HCT116 (cell line): ENCODE measurements around the gene HCN1. TPM values are rescaled to one million over a fixed set of nuclear protein-coding genes. Genes with fewer than 3 reads are reported as not detected.

Experiments used
- ATAC-seq: fragments of 200-7000 bp; cut with Tn5 transposase; 2 replicates; pipeline ENCODE4 v1.9.1; 2020; ENCODE audit warnings: mild to moderate bottlenecking, moderate library complexity
- BruUV-seq: library from RNA; stranded (reverse); fragments of 400-500 nt; replicated peaks from 2 replicates; lab custom pipeline; 2021; lab: Mats Ljungman, UMichigan
- CTCF ChIA-PET: fragments of 300-600 bp; sonication (Branson Sonifier 250); formaldehyde crosslinking; loops from one replicate; lab custom pipeline; 2021; ENCODE audit warnings: antibody characterized with exemption; lab: Charles Lee
- POLR2A ChIA-PET: fragments of 300-600, 350-600 bp; sonication (Branson Sonifier 250); formaldehyde crosslinking; loops from one replicate; lab custom pipeline; 2021; ENCODE audit warnings: antibody characterized with exemption; lab: Charles Lee
- RAD21 ChIA-PET, 2 experiments: fragments of 300-600 bp; sonication (Branson Sonifier 250); formaldehyde crosslinking; loops; one replicate each; lab custom pipeline; 2023; ENCODE audit warnings: low total read pairs in 2 of 2; ENCODE audit not compliant: uncharacterized antibody in 2 of 2, unreplicated experiment in 2 of 2, low non-redundant PET in 1 of 2; lab: Charles Lee
- DNase-seq: peaks from one replicate; pipeline ENCODE4 v3.0.0-alpha.2; 2010; ENCODE audit warnings: low read depth, low spot score
- H2AFZ ChIP-seq: fragments of 200-600 bp; shearing (Covaris generic), sonication (generic); 2 replicates; pipeline ENCODE4 v1.6.1; 2017; ENCODE audit warnings: low read depth, mixed run types, mixed read lengths, antibody characterized with exemption, low read length; ENCODE audit not compliant: poor library complexity, severe bottlenecking
- H3K27ac ChIP-seq: 2 replicates; pipeline ENCODE4 v1.5.1; 2012; ENCODE audit warnings: low read depth, low read length
- H3K27me3 ChIP-seq: fragments of 200-600 bp; sonication (generic); 2 replicates; pipeline ENCODE4 v1.6.1; 2016; ENCODE audit warnings: mixed run types, low read length, mixed read lengths; ENCODE audit not compliant: insufficient read depth
- H3K36me3 ChIP-seq, 2 experiments: fragments of 200-500 bp in 1 of 2; fragments of 200-600 bp in 1 of 2; sonication (Bioruptor generic) in 1 of 2; sonication (generic) in 1 of 2; 2 replicates each; pipeline versions ENCODE4 v1.5.1 to v1.6.1; 2014 to 2016; ENCODE audit warnings: low read length in 2 of 2, inconsistent platforms in 1 of 2, mixed read lengths in 1 of 2, mixed run types in 1 of 2; ENCODE audit not compliant: insufficient read depth in 2 of 2, control insufficient read depth in 1 of 2
- H3K4me1 ChIP-seq, 2 experiments: fragments of 200-600 bp in 1 of 2; sonication (generic) in 1 of 2; 2 replicates each; pipeline versions ENCODE4 v1.5.1 to v1.6.1; 2012 to 2017; ENCODE audit warnings: low read length in 2 of 2, inconsistent platforms in 1 of 2, mild to moderate bottlenecking in 1 of 2, mixed read lengths in 1 of 2, mixed run types in 1 of 2, moderate library complexity in 1 of 2; ENCODE audit not compliant: insufficient read depth in 2 of 2, control insufficient read depth in 1 of 2
- H3K4me2 ChIP-seq: fragments of 200-600 bp; sonication (generic); 2 replicates; pipeline ENCODE4 v1.6.1; 2017; ENCODE audit warnings: mixed run types, low read length, mixed read lengths
- H3K4me3 ChIP-seq, 2 experiments: fragments of 200-600 bp in 1 of 2; sonication (generic) in 1 of 2; replicated peaks in 1 of 2; 2 replicates each; pipeline ENCODE4 v1.5.1; 2011 to 2016; ENCODE audit warnings: low read length in 2 of 2, control low read depth in 1 of 2, low read depth in 1 of 2, mild to moderate bottlenecking in 1 of 2, mixed read lengths in 1 of 2, mixed run types in 1 of 2
- H3K79me2 ChIP-seq: fragments of 200-600 bp; sonication (generic); 2 replicates; pipeline ENCODE4 v1.6.1; 2017; ENCODE audit warnings: mild to moderate bottlenecking, mixed run types, low read length, moderate library complexity, mixed read lengths; ENCODE audit not compliant: insufficient read depth
- H3K9ac ChIP-seq: fragments of 200-600 bp; sonication (generic); 2 replicates; pipeline ENCODE4 v1.6.1; 2016; ENCODE audit warnings: low read length, mixed read lengths
- H3K9me2 ChIP-seq: fragments of 200-600 bp; sonication (generic), shearing (Covaris generic); 2 replicates; pipeline ENCODE4 v1.6.1; 2017; ENCODE audit warnings: mixed run types, mild to moderate bottlenecking, moderate library complexity; ENCODE audit not compliant: insufficient read depth
- H3K9me3 ChIP-seq, 2 experiments: fragments of 200-500 bp in 1 of 2; fragments of 200-600 bp in 1 of 2; sonication (Bioruptor generic) in 1 of 2; sonication (generic) in 1 of 2; 2 replicates each; pipeline ENCODE4 v1.6.1; 2014 to 2017; ENCODE audit warnings: low read length in 2 of 2, mixed read lengths in 2 of 2, inconsistent platforms in 1 of 2, low read depth in 1 of 2, mild to moderate bottlenecking in 1 of 2, mixed run types in 1 of 2, moderate library complexity in 1 of 2; ENCODE audit not compliant: control insufficient read depth in 1 of 2, insufficient read depth in 1 of 2
- H4K20me1 ChIP-seq: fragments of 200-600 bp; sonication (generic), shearing (Covaris generic); 2 replicates; pipeline ENCODE4 v1.6.1; 2017; ENCODE audit warnings: mixed run types, mild to moderate bottlenecking, moderate library complexity; ENCODE audit not compliant: insufficient read depth
- CTCF ChIP-seq, 3 experiments: fragments of 200-600 bp in 1 of 3; sonication (generic) in 1 of 3; IDR thresholded peaks in 2 of 3; conservative IDR thresholded peaks in 1 of 3; 2 replicates each; pipeline ENCODE4 v1.5.1; 2012 to 2017; ENCODE audit warnings: low read depth in 2 of 3, low read length in 2 of 3, antibody characterized with exemption in 1 of 3, borderline replicate concordance in 1 of 3, control low read depth in 1 of 3, mild to moderate bottlenecking in 1 of 3, mixed read lengths in 1 of 3, mixed run types in 1 of 3, moderate library complexity in 1 of 3; ENCODE audit not compliant: insufficient read depth in 1 of 3
- EGR1 ChIP-seq: IDR thresholded peaks from 2 replicates; pipeline ENCODE4 v1.6.1; 2012; ENCODE audit warnings: low read depth
- ELF1 ChIP-seq: IDR thresholded peaks from 2 replicates; pipeline ENCODE4 v1.6.1; 2012; ENCODE audit warnings: low read depth, borderline replicate concordance
- EZH2 ChIP-seq: fragments of 200-600 bp; sonication (generic); IDR thresholded peaks from 2 replicates; pipeline ENCODE4 v1.6.1; 2017; ENCODE audit warnings: antibody characterized with exemption, mixed run types
- RAD21 ChIP-seq: IDR thresholded peaks from 2 replicates; pipeline ENCODE4 v1.6.1; 2012; ENCODE audit warnings: low read depth, mild to moderate bottlenecking
- SIN3A ChIP-seq: IDR thresholded peaks from 2 replicates; pipeline ENCODE4 v1.6.1; 2012; ENCODE audit warnings: low read depth
- SP1 ChIP-seq: IDR thresholded peaks from 2 replicates; pipeline ENCODE4 v1.6.1; 2012; ENCODE audit warnings: low read depth
- SRF ChIP-seq: IDR thresholded peaks from 2 replicates; pipeline ENCODE4 v1.6.1; 2012; ENCODE audit warnings: low read depth
- TCF7L2 ChIP-seq: IDR thresholded peaks from 2 replicates; pipeline ENCODE4 v1.7.0; 2011; ENCODE audit warnings: borderline replicate concordance, inconsistent platforms; ENCODE audit not compliant: insufficient read depth, insufficient read length; ENCODE audit errors: extremely low read depth
- intact Hi-C: fragments of 100-400 bp; cut with micrococcal nuclease; formaldehyde crosslinking; loops from 2 replicates; pipeline ENCODE4 v1.10.0; 2022
- total RNA-seq: library from RNA; stranded (reverse); gene quantifications from one replicate; pipeline ENCODE4 v1.2.1, GENCODE V29; 2021; ENCODE audit not compliant: unreplicated experiment

The HCN1 gene
- total RNA-seq, 1 experiment from 2014 or later, result 0.10 TPM

DNA sequence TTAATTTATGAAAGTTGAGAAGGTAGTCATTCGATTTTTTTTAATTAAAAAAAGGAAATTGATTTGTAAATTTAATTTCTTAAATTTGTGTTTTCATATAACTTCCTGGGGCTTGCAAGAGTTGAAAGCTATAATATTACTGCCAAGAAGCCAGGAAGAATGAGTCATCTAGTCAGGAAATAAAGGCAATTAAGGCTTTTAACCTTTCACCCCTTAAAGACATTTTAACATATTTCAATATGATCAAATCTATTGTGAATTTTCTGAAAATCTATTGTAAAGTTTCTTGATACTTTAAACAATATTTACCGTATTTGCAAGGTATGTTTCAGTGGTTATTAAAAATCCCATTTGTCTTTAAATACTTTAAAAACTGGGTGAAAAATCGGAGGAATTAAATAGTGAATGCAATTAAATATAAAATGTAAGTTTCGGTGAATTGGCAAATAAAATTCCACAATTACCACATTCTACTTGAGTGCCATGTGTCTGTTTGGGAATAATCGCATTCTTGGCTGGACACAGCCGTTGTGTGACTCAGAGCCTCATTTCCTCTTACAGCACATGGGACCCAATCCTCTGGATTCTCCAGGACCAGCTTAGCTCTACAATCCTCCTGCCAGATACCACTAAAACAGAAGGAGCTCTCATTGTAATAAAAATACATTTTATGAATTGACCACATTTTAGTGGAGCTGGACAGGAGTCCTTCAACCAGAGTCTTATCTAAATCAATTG is 310.7 kb downstream of the HCN1 start (continued):
- TF ChIP-seq CTCF (IDR thresholded peaks at IDR 0.05 in 2 of 3, conservative IDR thresholded peaks at IDR 0.05 in 1 of 3; ENCODE audit: borderline replicate concordance in 1 of 3, insufficient read depth in 1 of 3, low read depth in 2 of 3, low read length in 2 of 3) (no peak), EGR1 (0 out of 2 replicates have a peak, but pooled peaks have one; percentile 14), TCF7L2 (peak; percentile 59), EZH2 (no peak), ELF1 (peak; percentile 34; the same call in 1 of the 2 replicates), SRF (no peak), SIN3A (no peak)

GRCh38 chr5:45383985-45384384 is 312.2 kb downstream of the HCN1 start:
- H3K4me2 ChIP-seq, result peak overlapping the region; percentile 61
- peaks cover 0 to 8% of the 10 kb centered on the region in 2 experiments; a peak in 2 of 4 replicates for H3K36me3 ChIP-seq
- RAD21 ChIA-PET, result no interaction called here
- H3K4me1 ChIP-seq, result peaks cover 34 to 43% of the 10 kb centered on the region in 2 experiments
- BruUV-seq, result no TSS peak
- H3K79me2 ChIP-seq, result no peaks in the 10 kb centered on the region
- ATAC-seq (no peak), DNase-seq (peak; percentile 33)
- peak overlapping the region; percentile 75 for H2AFZ ChIP-seq
- H3K9ac ChIP-seq, result peak overlapping the region; percentile 40; the same call in 1 of the 2 replicates
- POLR2A ChIA-PET, result no interaction called here
- intact Hi-C loops, result no loop called here
- no peaks in the 10 kb centered on the region for H4K20me1 ChIP-seq
- peak overlapping the region in 1 of 2 experiments; percentile 9; a peak in 1 of 4 replicates for H3K4me3 ChIP-seq
- no peaks in the 10 kb centered on the region for H3K27me3 ChIP-seq
- H3K9me2 ChIP-seq, result no peaks in the 10 kb centered on the region
- H3K27ac ChIP-seq, result peak overlapping the region; percentile 95; the same call in 1 of the 2 replicates
- no peak for TF ChIP-seq RAD21
- TF ChIP-seq SP1, result peak; percentile 12; the same call in 1 of the 2 replicates
- TF ChIP-seq TCF7L2, result peak; percentile 95
- CTCF ChIA-PET, result no interaction called here
- H3K9me3 ChIP-seq, result no peaks in the 10 kb centered on the region
